KBM-7 (cell line): ENCODE measurements around the gene MTMR11.
"Not testable (repeated sequence)": the region's sequence is repeated elsewhere in the genome, so short reads cannot be mapped to it uniquely, and the experiment has no call there.

ENCODE experiments used
- DNase-seq: peaks from one replicate; pipeline ENCODE4 v3.0.0-alpha.2; 2015
- in situ Hi-C: fragments of 300-500 bp; cut with MboI; formaldehyde crosslinking; loops from 2 replicates; pipeline ENCODE4 v1.14.3; 2020; ENCODE audit warnings: low sequenced_read_pairs, low pct_unique_long_range_greater_than_20kb, mixed read lengths

Gene MTMR11, protein sequence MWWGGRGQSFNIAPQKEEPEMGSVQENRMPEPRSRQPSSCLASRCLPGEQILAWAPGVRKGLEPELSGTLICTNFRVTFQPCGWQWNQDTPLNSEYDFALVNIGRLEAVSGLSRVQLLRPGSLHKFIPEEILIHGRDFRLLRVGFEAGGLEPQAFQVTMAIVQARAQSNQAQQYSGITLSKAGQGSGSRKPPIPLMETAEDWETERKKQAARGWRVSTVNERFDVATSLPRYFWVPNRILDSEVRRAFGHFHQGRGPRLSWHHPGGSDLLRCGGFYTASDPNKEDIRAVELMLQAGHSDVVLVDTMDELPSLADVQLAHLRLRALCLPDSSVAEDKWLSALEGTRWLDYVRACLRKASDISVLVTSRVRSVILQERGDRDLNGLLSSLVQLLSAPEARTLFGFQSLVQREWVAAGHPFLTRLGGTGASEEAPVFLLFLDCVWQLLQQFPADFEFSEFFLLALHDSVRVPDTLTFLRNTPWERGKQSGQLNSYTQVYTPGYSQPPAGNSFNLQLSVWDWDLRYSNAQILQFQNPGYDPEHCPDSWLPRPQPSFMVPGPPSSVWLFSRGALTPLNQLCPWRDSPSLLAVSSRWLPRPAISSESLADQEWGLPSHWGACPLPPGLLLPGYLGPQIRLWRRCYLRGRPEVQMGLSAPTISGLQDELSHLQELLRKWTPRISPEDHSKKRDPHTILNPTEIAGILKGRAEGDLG

GRCh38 chr1:149936170-149936991 lies at the start of gene MTMR11:
Gene MTMR11 (minus strand): TSS chr1:149936879. CDS start chr1:149936647, 232 bp downstream.
- no peak for DNase-seq
- in situ Hi-C loops = no loop called here

GRCh38 chr1:149979972-149980540 lies 43.4 kb upstream of the MTMR11 start:
- DNase-seq = no peak
- in situ Hi-C loops = no loop called here

DNA sequence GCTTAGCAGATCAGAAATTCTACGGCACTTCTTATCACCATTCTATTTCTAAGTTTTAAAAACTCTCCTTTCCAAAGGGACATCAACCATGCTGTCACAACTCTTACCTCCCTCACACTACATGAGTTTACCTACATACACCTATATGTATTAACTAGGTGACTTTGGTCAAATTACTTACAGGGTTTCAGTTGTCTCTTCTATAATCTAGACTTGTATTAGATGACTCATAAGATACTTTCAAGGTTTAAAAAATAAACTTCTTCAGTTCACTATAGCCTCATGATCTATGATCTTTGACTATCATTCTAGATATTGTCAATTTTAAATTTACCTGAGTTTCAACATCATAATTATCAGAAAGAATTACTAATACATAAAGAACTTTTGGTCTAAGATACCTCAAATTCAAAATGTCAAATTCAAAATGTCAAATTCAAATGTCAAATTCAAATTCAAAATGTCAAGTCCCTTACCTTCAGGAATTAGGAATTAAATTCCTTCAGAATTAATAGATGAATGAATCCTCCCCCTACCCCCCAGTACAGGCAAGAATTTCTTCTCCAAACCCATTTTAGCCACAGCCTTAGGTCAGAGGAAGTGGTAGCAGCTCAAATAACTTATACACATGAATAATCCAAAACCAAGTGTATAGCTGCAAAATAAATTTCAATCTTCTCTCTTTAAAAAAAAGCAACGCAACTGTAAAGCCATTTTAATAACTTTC lies 42.7 kb upstream of the MTMR11 start:
- in situ Hi-C loops = no loop called here
- no peak for DNase-seq

GRCh38 chr1:149978547-149979023 lies 41.9 kb upstream of the MTMR11 start:
- no peak for DNase-seq
- in situ Hi-C loops = no loop called here

GRCh38 chr1:149977345-149977744 lies 40.7 kb upstream of the MTMR11 start:
- in situ Hi-C loops = no loop called here
- DNase-seq = no peak

DNA sequence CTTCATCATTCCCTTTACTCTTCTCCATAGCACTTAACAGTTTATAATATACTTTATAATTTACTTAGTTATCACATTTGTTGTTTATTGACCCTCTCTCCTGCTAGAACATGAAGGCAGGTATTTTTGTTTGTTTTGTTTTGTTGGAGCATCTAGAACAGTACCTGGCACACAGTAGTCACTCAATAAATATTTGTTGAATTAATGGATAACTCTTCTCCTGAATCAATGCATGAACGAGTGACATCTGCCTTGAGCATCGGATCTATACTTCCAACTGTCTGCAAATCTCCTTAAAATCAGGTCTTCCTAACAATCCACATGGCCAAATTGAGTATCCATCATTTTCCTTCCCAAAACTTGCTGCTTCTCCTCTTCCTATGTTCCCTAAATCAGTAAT lies 35.9 kb upstream of the MTMR11 start:
- no peak for DNase-seq
- in situ Hi-C loops = no loop called here

DNA sequence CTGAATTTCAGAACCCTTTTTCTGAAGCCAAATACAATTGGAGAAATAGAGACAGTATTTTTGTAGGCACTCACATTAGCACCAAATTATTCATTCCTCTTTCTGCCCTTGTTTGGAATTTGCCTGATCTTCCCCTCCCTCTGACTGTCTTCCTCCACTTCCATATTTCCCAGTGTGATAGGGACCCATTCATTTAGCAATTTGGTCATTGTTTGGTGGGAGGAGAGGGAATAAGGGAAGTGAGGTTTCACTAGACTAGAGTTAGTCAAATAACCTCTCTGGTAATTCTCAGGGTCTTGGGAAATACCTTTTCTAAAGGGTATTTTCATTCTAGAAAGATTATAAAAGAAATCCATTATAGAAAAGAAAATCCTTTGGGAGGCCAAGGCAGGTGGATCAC lies 31.0 kb upstream of the MTMR11 start:
- DNase-seq = no peak
- in situ Hi-C loops = no loop called here

DNA sequence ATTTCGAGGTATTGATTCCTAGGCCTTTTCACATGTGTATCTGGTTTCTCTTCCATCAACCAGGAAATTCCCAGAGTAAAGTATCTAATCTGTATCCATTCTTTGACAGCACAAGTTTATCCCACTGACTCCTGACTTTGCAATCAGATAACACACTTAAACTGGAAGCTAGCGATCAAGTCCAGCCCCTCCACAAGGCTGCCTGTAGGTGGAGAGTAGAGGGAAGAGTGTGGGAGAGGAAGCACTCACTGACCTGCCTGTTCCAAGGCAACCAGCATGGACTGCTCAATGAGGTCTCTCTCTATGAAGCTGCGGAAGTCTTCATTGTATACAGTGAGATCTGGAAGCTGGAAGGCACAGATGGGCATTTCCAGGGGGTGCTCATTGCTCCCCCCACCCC lies 30.4 kb upstream of the MTMR11 start:
- in situ Hi-C loops = no loop called here
- DNase-seq = no peak

- no peak for DNase-seq
- in situ Hi-C loops = no loop called here
Measured at GRCh38 chr1:149966405-149966804, 29.7 kb upstream of the MTMR11 start.

GRCh38 chr1:149965440-149965839 lies 28.8 kb upstream of the MTMR11 start:
- no peak for DNase-seq
- in situ Hi-C loops = no loop called here

DNA sequence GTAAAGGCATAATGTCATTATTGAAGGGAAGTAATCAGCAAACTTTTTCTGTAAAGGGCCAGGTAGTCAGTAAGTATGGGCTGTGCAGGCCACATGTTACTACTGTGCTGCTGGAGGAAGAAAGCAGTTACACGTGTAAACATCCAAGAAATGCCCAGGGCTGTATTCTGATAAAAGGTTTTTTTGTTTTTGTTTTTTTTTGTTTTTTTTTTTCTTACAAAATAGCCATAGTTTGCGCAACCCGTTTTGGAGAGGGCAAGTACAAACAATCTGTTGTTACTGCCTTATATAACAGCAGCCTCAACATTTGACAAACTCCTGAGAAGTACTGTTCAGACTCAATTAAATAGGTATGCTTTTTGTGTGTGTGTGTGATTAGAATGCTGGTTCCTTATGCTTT lies 26.7 kb upstream of the MTMR11 start:
- DNase-seq = no peak

GRCh38 chr1:149962736-149963135 lies 26.1 kb upstream of the MTMR11 start:
- DNase-seq = no peak
- in situ Hi-C loops = no loop called here

More for the DNA sequence above, 26.7 kb upstream of the MTMR11 start:
- in situ Hi-C loops = no loop called here

GRCh38 chr1:149962039-149962647 lies 25.5 kb upstream of the MTMR11 start:
- in situ Hi-C loops = no loop called here
- DNase-seq = peak; percentile 91

DNA sequence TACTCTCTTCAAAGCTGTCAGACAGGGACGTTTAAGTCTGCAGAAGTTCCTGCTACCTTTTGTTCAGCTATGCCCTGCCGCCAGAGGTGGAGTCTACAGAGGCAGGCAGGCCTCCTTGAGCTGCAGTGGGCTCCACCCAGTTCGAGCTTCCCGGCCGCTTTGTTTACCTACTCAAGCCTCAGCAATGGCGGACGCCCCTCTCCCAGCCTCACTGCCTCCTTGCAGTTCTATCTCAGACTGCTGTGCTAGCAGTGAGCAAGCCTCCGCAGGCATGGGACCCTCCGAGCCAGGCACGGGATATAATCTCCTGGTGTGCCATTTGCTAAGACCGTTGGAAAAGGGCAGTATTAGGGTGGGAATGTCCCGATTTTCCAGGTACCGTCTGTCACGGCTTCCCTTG lies 20.9 kb upstream of the MTMR11 start:
- DNase-seq, in situ Hi-C loops: not testable (repeated sequence)

- in situ Hi-C loops = no loop called here
- no peak for DNase-seq
Measured at GRCh38 chr1:149949911-149950310, 13.2 kb upstream of the MTMR11 start.

- DNase-seq = no peak
- in situ Hi-C loops = no loop called here
Measured at GRCh38 chr1:149945206-149945605, 8.5 kb upstream of the MTMR11 start.

- DNase-seq = no peak
- in situ Hi-C loops = no loop called here
Measured at GRCh38 chr1:149942885-149943284, 6.2 kb upstream of the MTMR11 start.

GRCh38 chr1:149942207-149942606 lies 5.5 kb upstream of the MTMR11 start:
- no peak for DNase-seq

More at GRCh38 chr1:149942207-149942606, 5.5 kb upstream of the MTMR11 start:
- in situ Hi-C loops = no loop called here
